Measurements from ENCODE around the gene FLACC1. TPM values are rescaled to one million over a fixed set of nuclear protein-coding genes. Genes with fewer than 3 reads are reported as not detected.

The FLACC1 gene
- total RNA-seq, 1 experiment from 2014 or later: 0.26 TPM

GRCh38 chr2:201264472-201265173 lies 92.5 kb downstream of the FLACC1 start:
- TF ChIP-seq CTCF (conservative IDR thresholded peaks at IDR 0.05; ENCODE audit: low read depth, low read length): no peak
- no peak for TF ChIP-seq EZH2 (IDR thresholded peaks at IDR 0.05; ENCODE audit: low read length, unreplicated experiment)
- no peak for TF ChIP-seq EZH2phosphoT487 (IDR thresholded peaks at IDR 0.05; ENCODE audit: borderline replicate concordance, low read length)
- no peak overlapping the region for H2AFZ ChIP-seq (ENCODE audit: low read length)
- no peak overlapping the region for H3K9ac ChIP-seq (ENCODE audit: low read length)
- ChIA-PET CTCF (no interaction called here), POLR2A (ENCODE audit: unreplicated experiment) (no interaction called here)
- ATAC-seq (no peak), DNase-seq (no peak)
- no peaks in the 10 kb centered on the region for H3K27me3 ChIP-seq (ENCODE audit: low read length)
- peaks cover 10% of the 10 kb centered on the region for H3K4me1 ChIP-seq (ENCODE audit: insufficient read depth, low read length)
- no peak overlapping the region for H3K4me3 ChIP-seq (ENCODE audit: low read length)
- H4K20me1 ChIP-seq (ENCODE audit: low read length): no peaks in the 10 kb centered on the region
- no peaks in the 10 kb centered on the region; the same call in 1 of the 2 replicates for H3K36me3 ChIP-seq (ENCODE audit: low read depth, low read length)
- intact Hi-C loops (cut with micrococcal nuclease): no loop called here
- BruUV-seq (replicated peaks): no TSS peak
- H3K9me3 ChIP-seq (ENCODE audit: low read length): no peaks in the 10 kb centered on the region
- H3K9me2 ChIP-seq (replicated peaks; ENCODE audit: low read length): no peaks in the 10 kb centered on the region
- peaks cover 40% of the 10 kb centered on the region for H3K79me2 ChIP-seq (ENCODE audit: low read length)
- no peaks in the 10 kb centered on the region for H3F3A ChIP-seq (ENCODE audit: low read length, unreplicated experiment)
- H3K27ac ChIP-seq (ENCODE audit: low read length): no peak overlapping the region
- H3K4me2 ChIP-seq (ENCODE audit: low read length): no peak overlapping the region

GRCh38 chr2:201263779-201264178 lies 93.4 kb downstream of the FLACC1 start:
- no peak for ATAC-seq
- ChIA-PET POLR2A (ENCODE audit: unreplicated experiment) (no interaction called here), CTCF (no interaction called here)
- Histone ChIP-seq H3K27me3 (ENCODE audit: low read length) (no peaks in the 10 kb centered on the region), H3K9ac (ENCODE audit: low read length) (no peak overlapping the region), H3K36me3 (ENCODE audit: low read depth, low read length) (no peaks in the 10 kb centered on the region; the same call in 1 of the 2 replicates), H2AFZ (ENCODE audit: low read length) (no peak overlapping the region), H3K9me2 (replicated peaks; ENCODE audit: low read length) (no peaks in the 10 kb centered on the region), H4K20me1 (ENCODE audit: low read length) (no peaks in the 10 kb centered on the region), H3K9me3 (ENCODE audit: low read length) (no peaks in the 10 kb centered on the region), H3F3A (ENCODE audit: low read length, unreplicated experiment) (no peaks in the 10 kb centered on the region), H3K4me2 (ENCODE audit: low read length) (no peak overlapping the region), H3K4me1 (ENCODE audit: insufficient read depth, low read length) (peaks cover 19% of the 10 kb centered on the region), H3K27ac (ENCODE audit: low read length) (no peak overlapping the region), H3K79me2 (ENCODE audit: low read length) (peaks cover 48% of the 10 kb centered on the region), H3K4me3 (ENCODE audit: low read length) (no peak overlapping the region)
- no peak for DNase-seq
- intact Hi-C loops (cut with micrococcal nuclease): no loop called here
- no TSS peak for BruUV-seq (replicated peaks)
- TF ChIP-seq EZH2phosphoT487 (IDR thresholded peaks at IDR 0.05; ENCODE audit: borderline replicate concordance, low read length): no peak
- TF ChIP-seq CTCF (conservative IDR thresholded peaks at IDR 0.05; ENCODE audit: low read depth, low read length): no peak
- TF ChIP-seq EZH2 (IDR thresholded peaks at IDR 0.05; ENCODE audit: low read length, unreplicated experiment): no peak

GRCh38 chr2:201262718-201263117 lies 94.4 kb downstream of the FLACC1 start:
- no peak overlapping the region for H3K27ac ChIP-seq (ENCODE audit: low read length)
- CTCF ChIA-PET: no interaction called here
- no peak for TF ChIP-seq EZH2phosphoT487 (IDR thresholded peaks at IDR 0.05; ENCODE audit: borderline replicate concordance, low read length)
- no peak for TF ChIP-seq EZH2 (IDR thresholded peaks at IDR 0.05; ENCODE audit: low read length, unreplicated experiment)
- no peak for TF ChIP-seq CTCF (conservative IDR thresholded peaks at IDR 0.05; ENCODE audit: low read depth, low read length)
- POLR2A ChIA-PET (ENCODE audit: unreplicated experiment): no interaction called here
- no peak overlapping the region for H3K9ac ChIP-seq (ENCODE audit: low read length)
- no peak overlapping the region for H3K4me2 ChIP-seq (ENCODE audit: low read length)
- no peaks in the 10 kb centered on the region for H3F3A ChIP-seq (ENCODE audit: low read length, unreplicated experiment)
- H4K20me1 ChIP-seq (ENCODE audit: low read length): no peaks in the 10 kb centered on the region
- no peaks in the 10 kb centered on the region; the same call in 1 of the 2 replicates for H3K36me3 ChIP-seq (ENCODE audit: low read depth, low read length)
- ATAC-seq: no peak
- no peaks in the 10 kb centered on the region for H3K9me3 ChIP-seq (ENCODE audit: low read length)
- no peak overlapping the region for H2AFZ ChIP-seq (ENCODE audit: low read length)
- no peak for DNase-seq
- peaks cover 53% of the 10 kb centered on the region for H3K79me2 ChIP-seq (ENCODE audit: low read length)
- no peaks in the 10 kb centered on the region for H3K9me2 ChIP-seq (replicated peaks; ENCODE audit: low read length)
- no peaks in the 10 kb centered on the region for H3K27me3 ChIP-seq (ENCODE audit: low read length)
- peaks cover 24% of the 10 kb centered on the region for H3K4me1 ChIP-seq (ENCODE audit: insufficient read depth, low read length)
- intact Hi-C loops (cut with micrococcal nuclease): no loop called here
- BruUV-seq (replicated peaks): no TSS peak
- H3K4me3 ChIP-seq (ENCODE audit: low read length): no peak overlapping the region
